ENCODE data around the gene CCDC183. TPM values are rescaled to one million over a fixed set of nuclear protein-coding genes. Genes with fewer than 3 reads are reported as not detected.
A peak's percentile ranks its signal among the peaks of the same experiment; 100 is the strongest.

Gene CCDC183
- total and polyA plus RNA-seq, 8 donors = 0.44 to 11.7 (median 10.0) TPM; not detected in 1

DNA sequence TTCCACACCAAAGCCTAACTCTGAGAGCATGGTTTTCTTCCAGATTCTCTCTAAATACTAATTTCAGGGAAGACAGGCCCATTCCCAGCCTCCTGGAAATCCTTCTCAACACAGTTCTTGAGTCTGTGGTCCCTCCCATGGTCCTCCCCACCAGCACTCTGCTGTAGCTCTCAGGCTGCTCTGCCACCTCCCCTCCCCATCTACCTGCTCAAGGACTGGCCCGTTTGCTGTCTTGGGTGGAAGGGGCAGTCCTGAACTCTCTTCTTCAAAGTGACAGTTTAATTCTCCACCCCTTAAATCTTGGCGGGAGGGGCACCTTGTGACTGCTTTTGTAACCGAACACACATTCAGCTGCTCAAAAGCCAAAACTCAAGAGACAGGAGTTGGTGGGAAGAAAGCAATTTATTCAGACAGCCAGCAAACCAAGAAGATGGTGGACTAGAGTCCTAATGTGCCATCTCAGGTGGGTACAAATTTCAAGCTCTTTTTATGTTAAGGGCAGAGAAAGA is 24.2 kb upstream of the CCDC183 start:
- Histone ChIP-seq H3K36me3 (no peaks in the 10 kb centered on the region), H3K4me1 (no peaks in the 10 kb centered on the region), H3K4me3 (no peak overlapping the region), H3K27me3 (peaks cover 6 to 13% of the 10 kb centered on the region in 2 donors), H3K27ac (no peak overlapping the region), H3K9me3 (peaks cover 0 to 11% of the 10 kb centered on the region in 2 donors)
- DNase-seq (no peak), ATAC-seq (no peak)
- TF ChIP-seq, protein P1, sequence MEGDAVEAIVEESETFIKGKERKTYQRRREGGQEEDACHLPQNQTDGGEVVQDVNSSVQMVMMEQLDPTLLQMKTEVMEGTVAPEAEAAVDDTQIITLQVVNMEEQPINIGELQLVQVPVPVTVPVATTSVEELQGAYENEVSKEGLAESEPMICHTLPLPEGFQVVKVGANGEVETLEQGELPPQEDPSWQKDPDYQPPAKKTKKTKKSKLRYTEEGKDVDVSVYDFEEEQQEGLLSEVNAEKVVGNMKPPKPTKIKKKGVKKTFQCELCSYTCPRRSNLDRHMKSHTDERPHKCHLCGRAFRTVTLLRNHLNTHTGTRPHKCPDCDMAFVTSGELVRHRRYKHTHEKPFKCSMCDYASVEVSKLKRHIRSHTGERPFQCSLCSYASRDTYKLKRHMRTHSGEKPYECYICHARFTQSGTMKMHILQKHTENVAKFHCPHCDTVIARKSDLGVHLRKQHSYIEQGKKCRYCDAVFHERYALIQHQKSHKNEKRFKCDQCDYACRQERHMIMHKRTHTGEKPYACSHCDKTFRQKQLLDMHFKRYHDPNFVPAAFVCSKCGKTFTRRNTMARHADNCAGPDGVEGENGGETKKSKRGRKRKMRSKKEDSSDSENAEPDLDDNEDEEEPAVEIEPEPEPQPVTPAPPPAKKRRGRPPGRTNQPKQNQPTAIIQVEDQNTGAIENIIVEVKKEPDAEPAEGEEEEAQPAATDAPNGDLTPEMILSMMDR (IDR thresholded peaks at IDR 0.05) = no peak
- intact Hi-C loops (cut with DNase I) = no loop called here

DNA sequence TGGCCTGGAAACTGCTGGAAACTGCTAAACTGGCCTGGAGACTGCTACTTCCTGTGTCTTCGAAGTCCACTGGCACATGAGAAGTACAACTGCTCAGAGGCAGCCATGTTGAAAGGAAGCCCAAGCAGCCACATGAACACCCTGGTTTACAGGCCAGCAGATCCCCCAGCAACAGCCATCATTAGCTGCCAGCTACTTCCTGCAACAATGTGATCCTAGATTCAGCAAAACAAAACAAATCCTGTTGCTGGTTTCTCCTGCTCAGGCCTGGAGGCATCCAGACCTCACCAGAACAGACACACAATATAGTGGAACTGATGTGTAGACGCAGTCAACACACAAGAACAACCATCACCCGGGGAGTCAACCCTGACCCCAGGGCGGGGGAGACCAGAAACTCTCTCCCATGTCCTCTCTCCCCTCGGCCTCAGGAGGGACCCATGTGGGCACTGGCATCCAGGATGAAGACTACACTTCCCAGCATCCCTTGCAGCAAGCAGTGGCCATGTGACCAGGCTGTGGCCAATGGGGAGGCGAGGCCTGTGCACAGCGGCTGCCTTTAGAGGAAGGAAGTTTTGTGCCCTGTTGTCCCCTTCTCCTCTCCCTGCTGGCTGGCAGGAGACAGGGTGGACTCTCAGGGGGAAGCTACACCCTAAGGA is 22.6 kb upstream of the CCDC183 start:
- Histone ChIP-seq H3K27ac (no peak overlapping the region), H3K36me3 (no peaks in the 10 kb centered on the region), H3K27me3 (peaks cover 0 to 3% of the 10 kb centered on the region in 2 donors), H3K4me3 (no peak overlapping the region), H3K9me3 (peaks cover 0 to 11% of the 10 kb centered on the region in 2 donors), H3K4me1 (no peaks in the 10 kb centered on the region)
- TF ChIP-seq, protein P1 (IDR thresholded peaks at IDR 0.05) = no peak
- DNase-seq (peak in 1 of 4 donors; percentile 89), ATAC-seq (peak; percentile 52)
- intact Hi-C loops (cut with DNase I) = no loop called here

DNA sequence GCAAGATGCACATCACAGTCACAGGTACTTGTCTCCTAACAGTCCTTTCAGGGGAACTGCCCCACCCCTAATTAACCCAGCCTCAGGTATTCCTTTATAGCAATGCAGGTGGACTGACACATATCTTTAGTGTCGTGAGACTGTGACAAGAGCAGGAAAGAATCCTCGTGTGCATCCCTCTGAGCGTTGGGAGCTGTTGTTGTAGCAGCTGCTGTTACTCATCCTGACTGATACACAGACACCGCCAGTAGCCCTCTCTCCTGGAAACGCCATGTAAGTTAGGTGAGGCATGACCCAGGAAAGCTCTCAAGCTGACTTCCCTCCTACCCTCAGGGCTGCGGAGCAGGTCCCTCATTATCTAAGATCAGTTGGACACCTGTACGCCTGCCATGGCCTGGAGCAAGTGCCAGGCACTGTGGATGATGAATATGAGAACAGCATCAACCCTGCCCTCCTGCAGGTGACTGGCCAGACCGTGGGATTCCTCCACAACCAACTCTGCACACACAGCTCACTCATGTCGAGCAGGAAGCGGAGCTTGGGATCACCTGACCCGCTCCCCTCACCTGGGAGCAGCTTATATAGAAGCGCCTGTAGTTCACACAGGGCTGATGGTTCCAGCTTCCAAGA is 21.6 kb upstream of the CCDC183 start:
- H3K27ac ChIP-seq = no peak overlapping the region
- TF ChIP-seq, protein P1 (IDR thresholded peaks at IDR 0.05) = no peak
- no peaks in the 10 kb centered on the region for H3K36me3 ChIP-seq
- peaks cover 0 to 11% of the 10 kb centered on the region in 2 donors for H3K9me3 ChIP-seq
- no peak for ATAC-seq
- DNase-seq = peak in 1 of 4 donors; percentile 24
- no peak overlapping the region for H3K4me3 ChIP-seq
- no peaks in the 10 kb centered on the region for H3K4me1 ChIP-seq
- intact Hi-C loops (cut with DNase I) = no loop called here
- H3K27me3 ChIP-seq = no peaks in the 10 kb centered on the region

DNA sequence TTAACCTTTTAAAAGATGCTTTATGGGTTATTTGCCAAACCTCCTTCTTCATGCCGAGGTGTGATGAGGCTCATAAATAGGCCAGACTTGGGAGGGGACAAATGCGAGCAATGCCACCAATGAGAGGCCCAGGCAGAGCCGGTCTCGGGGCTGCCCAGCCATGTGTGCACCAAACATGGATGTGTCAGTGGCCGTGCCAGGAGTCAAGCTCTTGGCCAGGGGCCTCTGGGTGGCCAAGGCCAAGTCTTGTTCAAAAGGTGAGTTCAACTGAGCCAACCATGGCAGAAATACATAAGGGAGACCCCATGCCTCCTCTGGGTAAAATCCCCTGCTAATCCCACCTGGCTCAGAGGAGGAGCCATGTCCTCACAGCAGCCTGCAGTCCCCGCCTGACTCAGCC is 20.9 kb upstream of the CCDC183 start:
- TF ChIP-seq, protein P1 (IDR thresholded peaks at IDR 0.05) = no peak
- DNase-seq (peak in 1 of 4 donors; percentile 55), ATAC-seq (no peak)
- Histone ChIP-seq H3K27me3 (no peaks in the 10 kb centered on the region), H3K9me3 (peaks cover 0 to 11% of the 10 kb centered on the region in 2 donors), H3K4me3 (no peak overlapping the region), H3K27ac (no peak overlapping the region), H3K36me3 (no peaks in the 10 kb centered on the region), H3K4me1 (no peaks in the 10 kb centered on the region)
- intact Hi-C loops (cut with DNase I) = no loop called here

DNA sequence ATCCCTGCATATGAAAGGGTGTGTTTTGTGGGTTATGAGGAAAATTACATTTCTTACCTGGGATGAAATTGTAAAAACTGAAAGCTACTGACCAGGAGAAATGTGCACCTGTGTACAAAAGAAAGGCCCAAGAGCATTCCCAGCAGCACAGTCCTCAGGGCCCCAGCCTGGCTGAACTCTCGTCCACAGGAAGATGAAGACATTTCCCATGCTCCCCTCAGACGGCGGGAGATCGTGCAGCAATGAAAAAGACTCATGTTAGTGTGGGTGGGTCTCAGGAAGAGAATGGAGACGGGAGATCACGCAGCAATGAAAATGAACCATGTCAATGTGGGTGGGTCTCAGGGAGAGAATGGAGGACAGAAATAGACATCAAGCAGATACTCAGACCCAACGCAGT is 19.2 kb upstream of the CCDC183 start:
- no peaks in the 10 kb centered on the region for H3K27me3 ChIP-seq
- TF ChIP-seq, protein P1 (IDR thresholded peaks at IDR 0.05) = no peak
- no peaks in the 10 kb centered on the region for H3K36me3 ChIP-seq
- peaks cover 0 to 11% of the 10 kb centered on the region in 2 donors for H3K9me3 ChIP-seq
- H3K27ac ChIP-seq = no peak overlapping the region
- ATAC-seq (no peak), DNase-seq (no peak)
- no peak overlapping the region for H3K4me3 ChIP-seq
- no peaks in the 10 kb centered on the region for H3K4me1 ChIP-seq
- intact Hi-C loops (cut with DNase I) = no loop called here
